ENCODE measurements around the gene NR5A2. TPM values are rescaled to one million over a fixed set of nuclear protein-coding genes. Genes with fewer than 3 reads are reported as not detected.

The NR5A2 gene
- total RNA-seq, 1 experiment from 2014 or later: not detected

DNA sequence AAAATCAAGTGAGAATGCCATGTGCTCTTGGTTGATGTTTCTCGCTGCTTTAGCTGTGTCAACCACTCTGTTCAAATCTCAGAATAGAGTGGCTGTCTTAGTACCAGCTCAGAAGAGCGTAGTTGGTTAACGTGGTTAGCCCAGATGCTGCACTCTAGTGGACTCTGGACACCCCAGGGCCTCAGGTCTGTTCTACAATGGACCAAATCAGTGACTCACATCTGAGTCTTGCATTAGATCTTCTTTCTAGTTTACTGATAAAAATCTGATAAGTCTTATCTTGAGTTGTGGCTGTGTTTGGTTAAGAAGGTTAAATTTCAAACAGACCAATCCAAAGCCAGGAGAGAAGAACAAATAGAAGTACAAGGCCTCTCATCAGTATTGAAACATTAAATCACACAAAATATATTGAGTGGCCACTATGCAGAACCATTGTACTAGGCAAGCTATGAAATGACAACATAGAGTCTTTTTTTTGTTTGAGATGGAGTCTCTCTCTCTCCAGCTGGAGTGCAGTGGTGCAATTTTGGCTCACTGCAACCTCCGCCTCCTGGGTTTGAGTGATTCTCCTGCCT is 104.1 kb downstream of the NR5A2 start:
- Histone ChIP-seq H4K20me1 (ENCODE audit: insufficient read depth, low read depth, low read length) (no peaks in the 10 kb centered on the region), H3K27ac (ENCODE audit: low read length) (no peak overlapping the region), H2AFZ (ENCODE audit: low read length) (no peak overlapping the region), H3K4me2 (ENCODE audit: low read depth, low read length, poor library complexity, severe bottlenecking) (no peak overlapping the region), H3K4me1 (ENCODE audit: low read length) (no peaks in the 10 kb centered on the region), H3K4me3 (ENCODE audit: low read length) (no peak overlapping the region), H3K27me3 (ENCODE audit: low read length) (no peaks in the 10 kb centered on the region), H3K79me2 (ENCODE audit: low read length) (no peaks in the 10 kb centered on the region), H3K9me3 (ENCODE audit: low read length) (no peaks in the 10 kb centered on the region), H3K36me3 (ENCODE audit: insufficient read depth, low read length) (no peaks in the 10 kb centered on the region), H3K9ac (ENCODE audit: low read length) (no peak overlapping the region), H3K9me2 (replicated peaks; ENCODE audit: insufficient read depth, low read length) (no peaks in the 10 kb centered on the region)
- DNase-seq: peak; percentile 26

DNA sequence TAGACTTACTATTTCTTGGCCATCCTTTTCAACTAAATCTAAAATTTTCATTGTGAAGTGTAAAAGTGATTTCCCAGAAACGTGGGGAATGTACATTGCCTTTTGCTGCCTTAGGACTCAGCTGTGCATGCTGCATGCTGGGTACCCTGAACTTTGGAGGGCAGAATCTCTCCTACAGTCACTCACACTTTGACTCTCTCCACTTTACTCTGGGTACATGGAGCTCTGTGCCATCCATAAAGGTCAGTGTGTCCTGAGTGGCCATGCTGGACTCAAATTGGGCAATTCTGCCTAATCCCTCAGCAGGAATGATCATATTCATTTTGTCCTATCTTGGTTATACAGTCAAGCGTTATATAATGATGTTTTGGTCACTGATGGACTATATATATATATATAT is 105.6 kb downstream of the NR5A2 start:
- no peaks in the 10 kb centered on the region for H3K27me3 ChIP-seq (ENCODE audit: low read length)
- no peak overlapping the region for H2AFZ ChIP-seq (ENCODE audit: low read length)
- H3K9ac ChIP-seq (ENCODE audit: low read length): no peak overlapping the region
- H3K36me3 ChIP-seq (ENCODE audit: insufficient read depth, low read length): no peaks in the 10 kb centered on the region
- H3K4me2 ChIP-seq (ENCODE audit: low read depth, low read length, poor library complexity, severe bottlenecking): no peak overlapping the region
- H3K4me1 ChIP-seq (ENCODE audit: low read length): no peaks in the 10 kb centered on the region
- no peak overlapping the region for H3K4me3 ChIP-seq (ENCODE audit: low read length)
- no peaks in the 10 kb centered on the region for H3K9me3 ChIP-seq (ENCODE audit: low read length)
- no peak overlapping the region for H3K27ac ChIP-seq (ENCODE audit: low read length)
- no peaks in the 10 kb centered on the region for H3K79me2 ChIP-seq (ENCODE audit: low read length)
- no peaks in the 10 kb centered on the region for H4K20me1 ChIP-seq (ENCODE audit: insufficient read depth, low read depth, low read length)
- DNase-seq: peak; percentile 6
- no peaks in the 10 kb centered on the region for H3K9me2 ChIP-seq (replicated peaks; ENCODE audit: insufficient read depth, low read length)

GRCh38 chr1:200134116-200134515 is 106.6 kb downstream of the NR5A2 start:
- Histone ChIP-seq H3K9me3 (ENCODE audit: low read length) (no peaks in the 10 kb centered on the region), H3K9me2 (replicated peaks; ENCODE audit: insufficient read depth, low read length) (no peaks in the 10 kb centered on the region), H3K36me3 (ENCODE audit: insufficient read depth, low read length) (no peaks in the 10 kb centered on the region), H3K27me3 (ENCODE audit: low read length) (no peaks in the 10 kb centered on the region), H4K20me1 (ENCODE audit: insufficient read depth, low read depth, low read length) (no peaks in the 10 kb centered on the region), H2AFZ (ENCODE audit: low read length) (no peak overlapping the region), H3K9ac (ENCODE audit: low read length) (no peak overlapping the region), H3K4me3 (ENCODE audit: low read length) (no peak overlapping the region), H3K4me1 (ENCODE audit: low read length) (no peaks in the 10 kb centered on the region), H3K79me2 (ENCODE audit: low read length) (no peaks in the 10 kb centered on the region), H3K4me2 (ENCODE audit: low read depth, low read length, poor library complexity, severe bottlenecking) (no peak overlapping the region), H3K27ac (ENCODE audit: low read length) (no peak overlapping the region)
- DNase-seq: no peak

GRCh38 chr1:200136384-200136783 is 108.9 kb downstream of the NR5A2 start:
- Histone ChIP-seq H3K36me3 (ENCODE audit: insufficient read depth, low read length) (no peaks in the 10 kb centered on the region), H3K27ac (ENCODE audit: low read length) (no peak overlapping the region), H3K4me1 (ENCODE audit: low read length) (no peaks in the 10 kb centered on the region), H3K4me2 (ENCODE audit: low read depth, low read length, poor library complexity, severe bottlenecking) (no peak overlapping the region), H3K9me3 (ENCODE audit: low read length) (no peaks in the 10 kb centered on the region), H2AFZ (ENCODE audit: low read length) (no peak overlapping the region), H3K9ac (ENCODE audit: low read length) (no peak overlapping the region), H3K27me3 (ENCODE audit: low read length) (no peaks in the 10 kb centered on the region), H4K20me1 (ENCODE audit: insufficient read depth, low read depth, low read length) (no peaks in the 10 kb centered on the region), H3K4me3 (ENCODE audit: low read length) (no peak overlapping the region), H3K9me2 (replicated peaks; ENCODE audit: insufficient read depth, low read length) (no peaks in the 10 kb centered on the region), H3K79me2 (ENCODE audit: low read length) (no peaks in the 10 kb centered on the region)
- no peak for DNase-seq

DNA sequence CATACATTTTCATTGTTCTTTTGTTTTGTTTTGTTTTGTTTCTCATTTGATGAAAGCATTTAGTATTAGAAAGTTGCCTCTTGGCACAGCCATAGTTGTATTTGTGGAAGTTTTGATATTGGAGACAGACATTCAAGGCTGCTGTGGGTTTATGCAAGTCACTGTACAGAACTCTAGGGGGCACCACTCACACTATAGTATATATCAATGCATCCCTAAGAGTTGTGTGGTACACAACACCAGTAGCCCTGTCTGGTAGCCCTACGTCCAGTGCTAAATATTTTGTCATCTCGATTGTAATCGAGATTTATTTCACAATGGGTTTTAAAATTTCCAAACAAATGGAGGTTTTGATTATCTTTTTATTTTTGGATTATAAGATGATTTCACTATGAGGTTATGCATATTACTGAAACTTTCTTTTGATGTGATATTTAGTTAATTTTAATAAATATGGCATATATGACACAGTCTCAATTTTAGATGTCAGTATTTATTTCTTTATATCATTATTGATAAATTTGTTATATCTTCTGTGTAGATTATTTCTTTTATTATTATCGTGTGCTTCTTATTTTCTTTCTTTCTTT is 112.2 kb downstream of the NR5A2 start:
- Histone ChIP-seq H3K27ac (ENCODE audit: low read length) (no peak overlapping the region), H3K4me1 (ENCODE audit: low read length) (no peaks in the 10 kb centered on the region), H3K9me3 (ENCODE audit: low read length) (no peaks in the 10 kb centered on the region), H3K36me3 (ENCODE audit: insufficient read depth, low read length) (no peaks in the 10 kb centered on the region), H3K9me2 (replicated peaks; ENCODE audit: insufficient read depth, low read length) (no peaks in the 10 kb centered on the region), H2AFZ (ENCODE audit: low read length) (no peak overlapping the region), H4K20me1 (ENCODE audit: insufficient read depth, low read depth, low read length) (no peaks in the 10 kb centered on the region), H3K79me2 (ENCODE audit: low read length) (no peaks in the 10 kb centered on the region), H3K4me2 (ENCODE audit: low read depth, low read length, poor library complexity, severe bottlenecking) (no peak overlapping the region), H3K27me3 (ENCODE audit: low read length) (no peaks in the 10 kb centered on the region), H3K4me3 (ENCODE audit: low read length) (no peak overlapping the region), H3K9ac (ENCODE audit: low read length) (no peak overlapping the region)
- peak; percentile 78 for DNase-seq

DNA sequence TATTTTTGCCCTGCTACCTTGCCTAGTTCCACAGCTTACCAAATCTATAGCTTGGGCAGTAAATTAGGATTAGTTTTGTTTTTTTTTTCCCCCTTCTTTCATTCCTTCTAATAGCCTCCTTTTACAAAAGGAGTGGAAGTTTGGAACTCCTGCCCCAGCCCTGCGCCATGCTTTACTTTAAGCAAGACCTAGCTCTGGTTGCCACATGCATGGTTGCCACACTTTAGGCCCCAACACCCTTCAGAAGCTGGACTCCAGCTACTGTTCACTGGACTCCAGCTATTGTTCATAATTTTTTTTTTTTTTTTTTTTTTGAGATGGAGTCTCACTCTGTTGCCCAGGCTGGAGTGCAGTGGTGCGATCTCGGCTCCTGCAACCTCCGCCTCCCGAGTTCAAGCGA is 115.8 kb downstream of the NR5A2 start:
- no peak overlapping the region for H3K9ac ChIP-seq (ENCODE audit: low read length)
- no peaks in the 10 kb centered on the region for H3K36me3 ChIP-seq (ENCODE audit: insufficient read depth, low read length)
- H3K27ac ChIP-seq (ENCODE audit: low read length): no peak overlapping the region
- no peak for DNase-seq
- H4K20me1 ChIP-seq (ENCODE audit: insufficient read depth, low read depth, low read length): no peaks in the 10 kb centered on the region
- H3K4me2 ChIP-seq (ENCODE audit: low read depth, low read length, poor library complexity, severe bottlenecking): no peak overlapping the region
- H3K27me3 ChIP-seq (ENCODE audit: low read length): no peaks in the 10 kb centered on the region
- no peaks in the 10 kb centered on the region for H3K9me3 ChIP-seq (ENCODE audit: low read length)
- H3K4me3 ChIP-seq (ENCODE audit: low read length): no peak overlapping the region
- no peaks in the 10 kb centered on the region for H3K4me1 ChIP-seq (ENCODE audit: low read length)
- no peaks in the 10 kb centered on the region for H3K9me2 ChIP-seq (replicated peaks; ENCODE audit: insufficient read depth, low read length)
- H2AFZ ChIP-seq (ENCODE audit: low read length): no peak overlapping the region
- H3K79me2 ChIP-seq (ENCODE audit: low read length): no peaks in the 10 kb centered on the region

DNA sequence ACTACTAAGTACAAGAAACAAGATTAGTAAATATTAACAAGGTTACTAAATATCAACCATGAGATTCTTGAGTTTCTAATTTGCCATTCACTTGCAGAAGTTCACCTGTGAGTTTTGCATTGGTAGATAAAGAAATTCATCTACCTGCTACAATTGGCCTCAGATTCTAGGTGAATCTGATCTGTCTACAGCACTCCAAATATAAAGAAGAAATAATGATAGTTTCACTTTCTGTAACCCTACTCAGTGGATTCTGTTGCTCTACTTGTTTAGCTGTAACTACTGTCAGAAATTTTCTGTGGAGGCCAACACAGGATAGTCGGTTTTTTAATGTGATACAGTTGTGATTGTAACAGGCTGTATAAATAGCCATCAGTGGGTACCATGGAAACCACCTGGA is 118.6 kb downstream of the NR5A2 start:
- H3K4me2 ChIP-seq (ENCODE audit: low read depth, low read length, poor library complexity, severe bottlenecking): no peak overlapping the region
- no peaks in the 10 kb centered on the region for H3K9me2 ChIP-seq (replicated peaks; ENCODE audit: insufficient read depth, low read length)
- no peak overlapping the region for H2AFZ ChIP-seq (ENCODE audit: low read length)
- no peaks in the 10 kb centered on the region for H3K79me2 ChIP-seq (ENCODE audit: low read length)
- H3K36me3 ChIP-seq (ENCODE audit: insufficient read depth, low read length): no peaks in the 10 kb centered on the region
- no peaks in the 10 kb centered on the region for H4K20me1 ChIP-seq (ENCODE audit: insufficient read depth, low read depth, low read length)
- no peak for DNase-seq
- H3K4me1 ChIP-seq (ENCODE audit: low read length): no peaks in the 10 kb centered on the region
- H3K4me3 ChIP-seq (ENCODE audit: low read length): no peak overlapping the region
- H3K27ac ChIP-seq (ENCODE audit: low read length): no peak overlapping the region
- H3K9ac ChIP-seq (ENCODE audit: low read length): no peak overlapping the region
- no peaks in the 10 kb centered on the region for H3K27me3 ChIP-seq (ENCODE audit: low read length)
- no peaks in the 10 kb centered on the region for H3K9me3 ChIP-seq (ENCODE audit: low read length)

GRCh38 chr1:200147094-200147493 is 119.6 kb downstream of the NR5A2 start:
- no peak overlapping the region for H2AFZ ChIP-seq (ENCODE audit: low read length)
- no peaks in the 10 kb centered on the region for H3K4me1 ChIP-seq (ENCODE audit: low read length)
- no peak for DNase-seq
- no peaks in the 10 kb centered on the region for H3K9me2 ChIP-seq (replicated peaks; ENCODE audit: insufficient read depth, low read length)
- H3K27me3 ChIP-seq (ENCODE audit: low read length): no peaks in the 10 kb centered on the region
- no peak overlapping the region for H3K4me2 ChIP-seq (ENCODE audit: low read depth, low read length, poor library complexity, severe bottlenecking)
- no peaks in the 10 kb centered on the region for H3K36me3 ChIP-seq (ENCODE audit: insufficient read depth, low read length)
- H3K79me2 ChIP-seq (ENCODE audit: low read length): no peaks in the 10 kb centered on the region
- no peak overlapping the region for H3K27ac ChIP-seq (ENCODE audit: low read length)
- no peaks in the 10 kb centered on the region for H4K20me1 ChIP-seq (ENCODE audit: insufficient read depth, low read depth, low read length)
- H3K4me3 ChIP-seq (ENCODE audit: low read length): no peak overlapping the region
- no peaks in the 10 kb centered on the region for H3K9me3 ChIP-seq (ENCODE audit: low read length)
- no peak overlapping the region for H3K9ac ChIP-seq (ENCODE audit: low read length)

All from Karpas-422 (cell line).